Heart left ventricle (tissue), 16 donors: ENCODE results near the gene IKZF3. TPM values are rescaled to one million over a fixed set of nuclear protein-coding genes. Genes with fewer than 3 reads are reported as not detected.

Experiments used
- ATAC-seq, 4 donors: fragments of 200-7000 bp; cut with Tn5 transposase; one replicate each; pipeline ENCODE4 v1.9.1; 2020 to 2022; ENCODE audit warnings: moderate library complexity in 4 of 4, mild to moderate bottlenecking in 3 of 4, moderate number of reproducible peaks in 1 of 4
- DNase-seq, 5 donors: peaks; one replicate each; pipeline ENCODE4 v3.0.0-alpha.2; 2020
- H3K27ac ChIP-seq, 12 donors: fragments of 200-600 bp; sonication (generic) in 4 of 12; one replicate each; pipeline versions ENCODE4 v1.5.0 to v1.8.0; 2016 to 2022; ENCODE audit warnings: mild to moderate bottlenecking in 2 of 12
- H3K27me3 ChIP-seq, 9 donors: fragments of 200-600 bp; sonication (generic) in 2 of 9; one replicate each; pipeline versions ENCODE4 v1.5.1 to v1.8.0; 2016 to 2022; ENCODE audit warnings: mild to moderate bottlenecking in 3 of 9
- H3K36me3 ChIP-seq, 9 donors: fragments of 200-600 bp; sonication (generic) in 2 of 9; one replicate each; pipeline versions ENCODE4 v1.5.0 to v1.8.0; 2018 to 2022; ENCODE audit warnings: mild to moderate bottlenecking in 2 of 9
- H3K4me1 ChIP-seq, 12 donors: fragments of 200-600 bp; sonication (generic) in 4 of 12; one replicate each; pipeline versions ENCODE4 v1.5.0 to v1.8.0; 2016 to 2022; ENCODE audit warnings: mild to moderate bottlenecking in 3 of 12
- H3K4me3 ChIP-seq, 12 donors: fragments of 200-600 bp; sonication (generic) in 4 of 12; one replicate each; pipeline versions ENCODE4 v1.5.0 to v1.8.0; 2017 to 2022; ENCODE audit warnings: mild to moderate bottlenecking in 9 of 12, moderate library complexity in 4 of 12
- H3K9me3 ChIP-seq, 12 donors: fragments of 200-600 bp; sonication (generic) in 4 of 12; one replicate each; pipeline versions ENCODE4 v1.5.0 to v1.8.0; 2016 to 2022; ENCODE audit warnings: mild to moderate bottlenecking in 1 of 12
- POLR2A ChIP-seq, 2 donors: fragments of 450-650 bp; IDR thresholded peaks; one replicate each; pipeline ENCODE4 v1.6.1; 2017; ENCODE audit warnings: antibody characterized with exemption in 2 of 2, mild to moderate bottlenecking in 2 of 2, moderate library complexity in 2 of 2
- WGBS, 4 donors: extraction: QIAGEN DNeasy Blood & Tissue Kit in 2 of 4; methylation state at CpG; one replicate each; pipeline versions ENCODE4 v1.1.5 to v1.1.7; 2013 to 2018; 5-methylcytosine and 5-hydroxymethylcytosine counted together
- intact Hi-C, 10 donors: fragments of 100-400 bp; cut with DNase I; formaldehyde crosslinking; loops; one replicate each; pipeline versions ENCODE4 v1.11.1 to v1.14.2; 2022
- polyA plus RNA-seq, 2 donors: library from polyadenylated mRNA; stranded (reverse); fragments of 200-250 nt; gene quantifications; one replicate each; pipeline ENCODE4 v1.2.3, GENCODE V29; 2013
- total RNA-seq, 9 donors: library from RNA; depleted of rRNA in 2 of 9; stranded (reverse); fragments of >200 nt in 2 of 9; fragmentation: NEBNext Ultra II Directional in 3 of 9; extraction: Animal tissue kit (Norgen Biotek cat#: 25700) in 3 of 9; gene quantifications; one replicate each; pipeline versions ENCODE4 v1.1.0 to v1.2.4, GENCODE V29; 2016 to 2023
- TF ChIP-seq, protein P1 (sequence below), 12 donors: fragments of 200-600 bp; sonication (generic) in 4 of 12; IDR thresholded peaks; one replicate each; pipeline versions ENCODE4 v1.5.0 to v1.8.0; 2018 to 2022; ENCODE audit warnings: antibody characterized with exemption in 12 of 12, mild to moderate bottlenecking in 5 of 12
- donor health status: ischemic (EF 13 %, LVEDD 7.1; RV severe dilation, severe dysfunction).
- donor health status: healthy with polysubstance abuse.
- donor health status: DM: no; HTN: yes; CAD: no.
- donor health status: DM: no; HTN: no; CAD: no.
- donor health status: ischemic (EF 25% LVEDD 6.9; RV normal size, moderate dysfunction).
- donor health status: ischemic (EF 25% LVEDD 5.7; RV mildly dilated, moderate dysfunction).
- donor health status: healthy.
- donor health status: DM: yes; HTN: yes; CAD: no.
- donor health status: ischemic (EF 35%, LVEDD 5.7; RV mildly dilated, moderate dysfunction).
- donor health status: nonischemic (EF 11% LVEDD 7.7; RV severe dilation, severe dysfunction).
- donor health status: DM: yes; HTN: yes; CAD: no.
- donor health status: PGD.
- donor health status: ischemic (EF 29% LVEDD 5.4; RV normal size, mild dysfunction).
- donor health status: nonischemic (EF 23%, LVEDD 6.1; RV moderate dilation, normal function).

Gene IKZF3
- total and polyA plus RNA-seq, 11 donors: 0.07 to 6.9 (median 0.21) TPM

DNA sequence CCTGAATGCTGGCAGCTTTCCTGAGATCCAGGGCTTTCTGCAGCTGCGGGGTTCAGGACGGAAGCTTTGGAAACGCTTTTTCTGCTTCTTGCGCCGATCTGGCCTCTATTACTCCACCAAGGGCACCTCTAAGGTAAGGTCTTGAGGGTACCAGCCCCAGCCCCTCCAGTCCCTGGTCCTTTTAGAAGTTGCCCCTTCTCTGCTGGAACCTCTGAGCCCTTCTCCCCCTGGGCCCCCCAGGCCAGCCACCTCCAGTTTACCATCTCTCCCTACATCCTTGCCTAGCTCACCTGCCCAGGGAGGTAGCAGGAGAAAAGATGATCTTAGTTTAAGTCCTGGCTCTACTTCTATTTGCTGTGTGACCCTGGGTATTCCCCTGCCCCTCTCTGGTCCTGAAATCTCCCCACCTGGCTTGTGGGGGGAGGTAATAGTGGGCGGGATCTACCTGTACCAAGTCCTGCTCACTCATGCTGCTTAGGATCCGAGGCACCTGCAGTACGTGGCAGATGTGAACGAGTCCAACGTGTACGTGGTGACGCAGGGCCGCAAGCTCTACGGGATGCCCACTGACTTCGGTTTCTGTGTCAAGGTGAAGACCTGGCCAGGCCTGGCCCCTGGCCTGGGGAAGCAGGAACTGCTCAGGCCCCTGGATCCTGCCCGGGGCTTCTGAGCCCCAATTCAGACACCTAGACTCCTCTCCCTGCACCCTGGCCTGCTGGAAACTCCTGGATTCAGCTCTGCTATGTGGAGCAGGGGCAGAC lies 119.9 kb downstream of the IKZF3 start:
- peaks cover 0 to 23% (median 5%) of the 10 kb centered on the region in 12 donors for H3K4me1 ChIP-seq
- intact Hi-C loops: no loop called here
- DNase-seq (no peak), ATAC-seq (no peak)
- H3K27ac ChIP-seq: no peak overlapping the region
- no peak for TF ChIP-seq POLR2A (IDR thresholded peaks at IDR 0.05)
- TF ChIP-seq, protein P1, sequence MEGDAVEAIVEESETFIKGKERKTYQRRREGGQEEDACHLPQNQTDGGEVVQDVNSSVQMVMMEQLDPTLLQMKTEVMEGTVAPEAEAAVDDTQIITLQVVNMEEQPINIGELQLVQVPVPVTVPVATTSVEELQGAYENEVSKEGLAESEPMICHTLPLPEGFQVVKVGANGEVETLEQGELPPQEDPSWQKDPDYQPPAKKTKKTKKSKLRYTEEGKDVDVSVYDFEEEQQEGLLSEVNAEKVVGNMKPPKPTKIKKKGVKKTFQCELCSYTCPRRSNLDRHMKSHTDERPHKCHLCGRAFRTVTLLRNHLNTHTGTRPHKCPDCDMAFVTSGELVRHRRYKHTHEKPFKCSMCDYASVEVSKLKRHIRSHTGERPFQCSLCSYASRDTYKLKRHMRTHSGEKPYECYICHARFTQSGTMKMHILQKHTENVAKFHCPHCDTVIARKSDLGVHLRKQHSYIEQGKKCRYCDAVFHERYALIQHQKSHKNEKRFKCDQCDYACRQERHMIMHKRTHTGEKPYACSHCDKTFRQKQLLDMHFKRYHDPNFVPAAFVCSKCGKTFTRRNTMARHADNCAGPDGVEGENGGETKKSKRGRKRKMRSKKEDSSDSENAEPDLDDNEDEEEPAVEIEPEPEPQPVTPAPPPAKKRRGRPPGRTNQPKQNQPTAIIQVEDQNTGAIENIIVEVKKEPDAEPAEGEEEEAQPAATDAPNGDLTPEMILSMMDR (IDR thresholded peaks at IDR 0.05): no peak
- no peak overlapping the region for H3K4me3 ChIP-seq
- H3K27me3 ChIP-seq: peaks cover 0 to 39% (median 20%) of the 10 kb centered on the region in 9 donors
- H3K36me3 ChIP-seq: no peaks in the 10 kb centered on the region
- 80 to 89% (median 86%) methylated on average over 15 to 16 of the region's 16 CpGs for WGBS, 4 donors
- H3K9me3 ChIP-seq: no peaks in the 10 kb centered on the region

DNA sequence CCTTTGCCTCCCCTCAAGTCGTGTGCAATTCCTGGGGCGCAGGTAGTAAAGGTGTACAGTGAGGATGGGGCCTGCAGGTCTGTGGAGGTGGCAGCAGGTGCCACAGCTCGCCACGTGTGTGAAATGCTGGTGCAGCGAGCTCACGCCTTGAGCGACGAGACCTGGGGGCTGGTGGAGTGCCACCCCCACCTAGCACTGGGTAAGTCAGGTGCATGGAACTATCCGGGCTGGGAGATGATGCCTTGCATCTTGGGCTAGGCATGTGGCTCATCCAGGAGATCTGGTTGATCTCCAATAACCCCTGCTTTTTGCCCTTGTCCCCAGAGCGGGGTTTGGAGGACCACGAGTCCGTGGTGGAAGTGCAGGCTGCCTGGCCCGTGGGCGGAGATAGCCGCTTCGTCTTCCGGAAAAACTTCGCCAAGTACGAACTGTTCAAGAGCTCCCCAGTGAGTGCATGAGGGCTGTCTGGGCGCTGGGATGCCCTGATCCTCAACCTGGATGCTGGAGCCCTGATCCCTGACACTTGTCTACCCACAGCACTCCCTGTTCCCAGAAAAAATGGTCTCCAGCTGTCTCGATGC lies 121.2 kb downstream of the IKZF3 start:
- 85 to 91% (median 85%) methylated on average over 9 to 21 of the region's 21 CpGs for WGBS, 4 donors

DNA sequence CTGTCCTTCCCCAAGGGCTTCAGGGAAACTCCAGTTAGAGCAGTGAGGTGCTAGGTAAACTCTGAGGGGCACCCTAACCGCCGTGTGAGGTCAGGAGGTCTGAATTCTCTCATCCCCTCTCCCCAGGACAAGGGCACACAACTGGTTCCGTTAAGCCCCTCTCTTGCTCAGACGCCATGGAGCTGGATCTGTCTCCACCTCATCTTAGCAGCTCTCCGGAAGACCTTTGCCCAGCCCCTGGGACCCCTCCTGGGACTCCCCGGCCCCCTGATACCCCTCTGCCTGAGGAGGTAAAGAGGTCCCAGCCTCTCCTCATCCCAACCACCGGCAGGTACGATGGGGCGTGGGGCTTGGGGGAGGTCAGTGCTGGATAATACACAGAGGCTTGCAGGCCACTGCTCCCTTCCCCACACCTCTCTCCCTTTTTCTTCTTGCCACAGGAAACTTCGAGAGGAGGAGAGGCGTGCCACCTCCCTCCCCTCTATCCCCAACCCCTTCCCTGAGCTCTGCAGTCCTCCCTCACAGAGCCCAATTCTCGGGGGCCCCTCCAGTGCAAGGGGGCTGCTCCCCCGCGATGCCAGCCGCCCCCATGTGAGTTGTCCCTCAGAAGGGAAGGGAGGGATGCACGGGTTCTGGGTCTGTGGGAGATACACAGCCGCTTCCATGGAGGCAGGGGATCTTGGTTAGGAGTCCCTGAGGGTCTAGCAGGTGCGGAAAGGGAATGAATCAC lies 121.8 kb downstream of the IKZF3 start:
- TF ChIP-seq, protein P1 (IDR thresholded peaks at IDR 0.05): no peak
- no peak for TF ChIP-seq POLR2A (IDR thresholded peaks at IDR 0.05)
- no peak overlapping the region for H3K27ac ChIP-seq
- intact Hi-C loops: no loop called here
- no peaks in the 10 kb centered on the region for H3K36me3 ChIP-seq
- H3K9me3 ChIP-seq: no peaks in the 10 kb centered on the region
- WGBS, 4 donors: 78 to 92% (median 86%) methylated on average over 12 to 18 of the region's 18 CpGs
- DNase-seq: no peak
- ATAC-seq: no peak
- no peak overlapping the region for H3K4me3 ChIP-seq
- peaks cover 0 to 43% (median 15%) of the 10 kb centered on the region in 12 donors for H3K4me1 ChIP-seq
- peaks cover 14 to 59% (median 28%) of the 10 kb centered on the region in 9 donors for H3K27me3 ChIP-seq

More for the DNA sequence above, 121.2 kb downstream of the IKZF3 start:
- DNase-seq (no peak), ATAC-seq (no peak)
- no peak for TF ChIP-seq POLR2A (IDR thresholded peaks at IDR 0.05)
- TF ChIP-seq, protein P1 (IDR thresholded peaks at IDR 0.05): no peak
- peaks cover 0 to 36% (median 13%) of the 10 kb centered on the region in 12 donors for H3K4me1 ChIP-seq
- H3K36me3 ChIP-seq: no peaks in the 10 kb centered on the region
- no peak overlapping the region for H3K4me3 ChIP-seq
- H3K27me3 ChIP-seq: peaks cover 9 to 53% (median 25%) of the 10 kb centered on the region in 9 donors
- intact Hi-C loops: no loop called here
- no peaks in the 10 kb centered on the region for H3K9me3 ChIP-seq
- no peak overlapping the region for H3K27ac ChIP-seq
